Epidermal melanocyte (primary cell): ENCODE data around the gene RGSL1.

Experiments used
- DNase-seq: peaks from one replicate; pipeline ENCODE4 v3.0.0; 2011; ENCODE audit warnings: low spot score; ENCODE audit not compliant: insufficient read length

RGSL1 gene

DNA sequence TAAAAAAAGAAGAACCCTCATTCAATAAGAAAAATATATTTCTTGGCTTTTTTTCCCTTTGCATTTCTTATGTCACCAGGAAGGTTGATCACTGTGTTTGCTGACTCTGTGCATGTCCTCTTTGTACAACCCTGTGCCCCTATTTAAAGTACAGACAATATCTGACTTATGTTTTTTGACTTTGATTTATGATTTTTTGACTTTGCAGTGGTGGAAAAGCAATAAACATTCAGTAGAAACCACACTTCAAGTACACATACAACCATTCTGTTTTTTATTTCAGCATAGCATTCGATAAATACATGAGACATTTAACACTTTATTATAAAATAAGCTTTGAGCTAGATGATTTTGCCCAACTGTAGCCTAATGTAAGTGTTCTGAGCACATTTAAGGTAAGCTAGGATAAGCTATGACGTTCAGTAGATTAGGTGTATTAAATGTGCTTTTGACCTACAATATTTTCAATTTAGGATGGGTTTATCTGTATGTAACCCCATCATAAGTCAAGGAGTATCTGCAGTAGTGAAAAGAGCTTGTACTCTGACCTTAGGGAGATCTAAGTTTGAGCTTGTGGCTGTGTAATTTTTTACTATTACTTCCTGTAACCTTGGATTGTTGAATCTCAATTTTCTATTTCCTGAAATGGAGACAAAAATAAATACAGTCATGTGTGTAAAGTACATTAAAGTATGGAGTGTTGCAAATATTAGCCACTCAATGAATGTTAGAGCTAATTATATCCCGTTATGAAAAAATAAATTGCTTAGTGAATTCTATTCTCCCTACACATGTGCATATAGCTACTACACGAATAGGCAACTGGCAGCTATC is 137.9 kb downstream of the RGSL1 start:
- DNase-seq: no peak

DNA sequence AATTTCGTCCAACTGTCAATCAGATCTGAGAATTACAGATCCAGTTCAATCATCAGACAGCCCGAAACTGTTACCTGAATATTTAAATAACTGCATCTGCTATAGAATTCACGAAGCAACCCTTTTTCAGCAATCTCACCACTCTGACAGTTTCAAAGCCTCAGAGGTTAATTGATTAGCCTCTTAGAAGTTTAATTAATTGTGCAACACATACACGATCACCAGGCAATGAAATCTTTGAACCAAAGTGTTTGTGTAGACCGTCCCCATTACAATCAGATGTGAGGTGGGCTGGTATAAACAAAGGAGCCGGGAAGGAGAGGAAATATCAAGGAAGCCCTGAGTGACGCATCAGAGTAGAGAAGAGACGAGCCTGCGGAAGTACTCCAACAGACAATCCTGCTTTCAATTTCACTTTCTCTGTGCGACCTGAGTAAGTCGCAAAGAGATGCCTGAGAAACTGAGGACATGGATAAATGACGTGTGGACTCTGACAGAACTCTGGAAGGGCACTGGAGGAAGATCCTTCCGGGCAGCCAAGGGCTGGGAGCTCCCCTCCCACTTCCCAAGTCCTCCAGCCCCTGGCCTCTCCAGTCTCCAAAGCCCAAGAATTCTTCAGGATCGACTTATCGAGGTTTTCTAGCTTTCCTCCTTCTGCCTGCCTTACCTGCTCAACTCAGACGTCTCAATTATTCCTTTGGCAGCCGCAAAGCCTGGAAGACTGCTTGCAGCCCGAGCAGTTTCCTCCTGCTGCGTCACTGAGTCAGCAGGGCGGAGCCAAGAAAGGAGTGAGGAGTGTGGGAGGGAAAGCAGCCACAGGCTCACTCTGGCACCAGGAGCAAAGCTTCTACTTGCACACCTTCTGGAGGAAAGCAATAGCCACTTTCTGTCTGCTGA is 138.8 kb downstream of the RGSL1 start, which contains the start of gene RNASEL:
Gene RNASEL, minus strand, starts transcription at position 757 of the 897 bp plus-strand sequence. CDS start 2,450 bp downstream, outside the sequence.
- peak; percentile 73 for DNase-seq

- DNase-seq: no peak
These were observed 139.6 kb downstream of the RGSL1 start for GRCh38 chr1:182589520-182589919.

DNA sequence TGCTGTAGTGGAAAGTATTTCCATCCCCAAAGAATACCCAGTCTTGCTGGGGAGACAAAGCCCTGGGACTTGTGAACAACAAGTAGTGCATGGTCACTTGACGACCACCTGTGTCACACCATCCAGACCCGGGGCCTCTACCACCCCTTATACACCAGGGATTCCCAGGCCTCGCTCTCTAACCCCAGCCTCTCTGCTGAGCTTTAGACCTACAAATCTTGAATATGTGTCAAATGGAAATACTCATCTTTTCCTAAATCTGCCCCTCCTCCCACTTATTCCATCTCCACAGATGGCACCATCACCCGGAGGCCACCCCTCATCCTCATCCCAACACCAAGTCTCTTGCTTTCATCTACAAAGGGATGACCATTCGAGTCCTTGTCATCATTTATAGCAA is 140.0 kb downstream of the RGSL1 start:
- no peak for DNase-seq

DNA sequence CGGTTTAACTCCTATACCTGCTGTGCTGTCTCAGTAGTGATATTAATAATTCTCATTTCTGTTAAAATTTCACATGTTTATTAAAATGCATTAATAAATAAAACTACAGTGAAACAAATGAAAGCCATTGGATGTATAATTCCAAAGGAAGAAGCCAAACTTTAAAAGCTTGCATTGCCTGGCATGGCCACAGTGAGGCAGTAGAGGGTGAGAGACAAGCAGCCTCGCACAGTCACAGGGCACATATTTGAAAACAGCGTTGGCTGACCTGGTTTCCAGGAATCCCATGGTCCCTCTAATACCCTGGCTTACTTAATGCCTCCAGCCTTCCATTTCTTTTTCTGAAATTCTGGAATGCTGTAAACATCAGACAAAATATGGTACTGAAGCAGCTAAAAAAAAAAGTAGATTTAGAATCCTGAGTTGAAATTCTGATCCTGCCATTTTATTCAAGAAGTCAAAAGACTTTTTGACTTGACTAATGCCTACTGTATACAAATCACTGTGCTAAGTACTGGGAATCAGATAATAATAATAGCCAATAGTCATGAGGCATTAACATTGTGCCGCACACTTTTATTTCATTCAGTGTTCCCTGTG is 145.8 kb downstream of the RGSL1 start:
- DNase-seq: peak; percentile 28

- no peak for DNase-seq
These were observed 147.0 kb downstream of the RGSL1 start for GRCh38 chr1:182596934-182597333.

GRCh38 chr1:182598296-182598695 is 148.3 kb downstream of the RGSL1 start:
- no peak for DNase-seq

GRCh38 chr1:182599339-182599738 is 149.4 kb downstream of the RGSL1 start:
- DNase-seq: no peak

GRCh38 chr1:182600036-182600713 is 150.2 kb downstream of the RGSL1 start:
- no peak for DNase-seq

GRCh38 chr1:182600745-182601415 is 150.9 kb downstream of the RGSL1 start:
- no peak for DNase-seq

GRCh38 chr1:182601416-182601786 is 151.5 kb downstream of the RGSL1 start:
- no peak for DNase-seq

- no peak for DNase-seq
These were observed 152.0 kb downstream of the RGSL1 start for GRCh38 chr1:182601913-182602312.

DNA sequence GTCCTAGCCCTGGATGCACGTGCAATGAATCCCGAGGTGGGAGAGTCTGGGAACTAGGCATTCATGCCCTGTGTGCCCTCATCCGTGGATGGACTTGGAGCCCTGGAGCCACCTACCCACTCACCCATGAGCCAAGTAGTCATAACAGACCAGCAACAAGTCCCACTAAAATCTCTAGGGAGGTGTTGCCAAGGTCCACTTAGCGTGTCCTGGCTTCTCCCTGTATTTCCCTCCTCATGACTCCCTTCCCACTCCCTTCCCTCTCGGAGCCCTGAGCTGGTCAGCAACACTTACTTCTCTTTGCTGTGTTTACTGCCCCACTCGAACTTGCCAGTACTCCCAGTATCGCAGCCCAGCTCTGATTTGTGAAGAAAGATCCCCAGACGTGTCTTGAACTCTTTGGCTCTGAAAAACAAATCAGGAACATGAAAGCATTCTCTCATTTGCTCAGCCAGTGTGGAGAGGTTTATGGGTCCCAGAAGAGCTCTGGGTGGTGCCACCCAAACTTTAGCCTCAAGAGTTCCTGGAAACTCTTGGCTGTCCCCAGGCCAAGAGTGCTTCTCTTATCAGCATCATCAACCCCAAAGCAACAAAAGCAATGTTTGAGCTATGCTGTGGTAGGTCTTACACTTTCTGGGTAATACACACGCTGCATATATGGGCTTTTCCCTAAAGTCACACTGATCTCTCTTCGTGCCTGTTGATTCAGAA is 153.1 kb downstream of the RGSL1 start:
- DNase-seq: no peak

- no peak for DNase-seq
These were observed 153.8 kb downstream of the RGSL1 start for GRCh38 chr1:182603646-182604174.

GRCh38 chr1:182604175-182605164 is 154.5 kb downstream of the RGSL1 start, which contains the start of gene RGS16:
TSS of gene RGS16 (minus strand) at chr1:182604389. CDS start at chr1:182604259, 130 bp downstream.
- peak; percentile 89 for DNase-seq

DNA sequence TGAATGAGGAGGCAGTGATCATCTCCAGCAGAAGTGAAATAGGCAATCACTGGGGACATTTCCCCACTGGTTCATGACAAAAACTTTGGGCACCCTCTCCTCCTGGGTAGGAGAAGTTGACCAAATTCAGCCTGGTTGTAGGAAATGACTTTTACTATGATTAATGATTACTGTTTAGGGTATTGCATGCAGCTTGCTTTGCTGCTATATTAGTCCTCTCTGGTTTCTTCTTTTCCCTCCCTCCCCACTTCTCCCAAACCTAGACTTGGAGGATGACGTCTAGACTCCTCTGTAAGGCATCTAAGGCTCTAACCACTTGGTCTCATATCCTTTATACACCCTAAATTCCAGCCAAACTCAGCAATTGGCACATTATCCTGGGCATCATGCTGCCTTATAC is 157.6 kb downstream of the RGSL1 start:
- no peak for DNase-seq

DNA sequence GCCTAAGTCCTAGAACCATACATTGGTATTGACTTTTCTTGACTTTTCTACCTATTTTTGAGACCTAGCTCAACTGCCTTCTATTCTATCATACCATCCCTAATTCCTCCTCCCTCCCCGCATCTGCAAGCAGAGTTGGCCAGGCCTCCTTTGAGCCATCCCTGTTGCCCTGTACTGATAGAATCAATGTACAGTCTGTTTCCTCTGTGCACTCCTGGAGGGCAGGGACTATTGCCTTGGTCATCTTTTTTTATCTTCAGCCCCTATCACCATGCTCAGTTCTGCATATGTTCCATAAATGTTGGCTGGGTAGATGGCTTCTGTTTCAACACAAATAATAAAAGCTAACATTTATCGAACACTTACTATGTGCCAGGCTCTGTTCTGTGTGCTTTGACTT is 158.3 kb downstream of the RGSL1 start:
- DNase-seq: no peak

DNA sequence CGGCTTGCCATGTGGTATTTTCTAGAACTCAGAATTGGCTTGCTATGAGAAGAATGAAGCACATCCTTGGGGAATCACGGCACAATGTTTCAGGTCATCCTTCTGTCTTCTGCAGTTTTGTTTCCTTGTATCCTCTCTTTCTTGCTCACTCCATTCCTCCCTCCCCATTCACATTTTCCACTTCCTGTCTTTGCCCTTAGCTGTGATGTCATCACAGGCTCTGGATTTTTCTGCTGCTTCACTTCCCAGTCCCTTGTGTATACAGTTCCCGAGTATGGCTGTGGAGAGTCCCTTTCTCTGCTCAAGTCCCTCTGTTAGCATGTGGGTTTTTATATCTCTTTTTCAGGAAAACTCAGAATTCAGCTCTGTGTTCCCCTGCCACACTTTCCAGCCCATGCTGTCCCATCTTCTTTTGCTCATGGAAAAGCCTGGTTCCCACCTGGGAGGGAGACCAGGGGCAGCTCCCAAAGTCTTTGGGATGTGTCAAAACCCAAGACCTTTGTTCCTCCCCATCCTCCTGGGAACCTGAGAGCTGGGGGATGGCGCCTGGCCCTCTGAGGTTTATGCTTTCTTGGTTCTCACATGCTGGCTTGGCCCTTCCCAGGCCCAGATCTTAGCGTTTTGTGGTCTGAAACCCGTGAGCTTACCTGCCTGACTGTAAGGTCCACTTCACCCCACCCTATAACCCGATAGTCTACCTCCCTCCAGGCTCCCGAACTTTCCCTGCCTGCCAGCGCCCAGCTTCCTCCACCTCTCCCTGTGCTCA is 159.1 kb downstream of the RGSL1 start:
- DNase-seq: no peak
